Gastroesophageal sphincter (tissue), 4 donors: Measurements from ENCODE around the gene TBC1D19. TPM values are rescaled to one million over a fixed set of nuclear protein-coding genes. Genes with fewer than 3 reads are reported as not detected.

Source experiments
- ATAC-seq: fragments of 150-250 bp; one replicate; pipeline ENCODE4 v1.9.1; 2016; ENCODE audit warnings: mild to moderate bottlenecking, moderate library complexity
- H3K27ac ChIP-seq, 4 donors: fragments of 200-600 bp; sonication (generic) in 3 of 4; 1 replicate in 3 of 4; 2 replicates in 1 of 4; pipeline ENCODE4 v1.5.1; 2016 to 2019
- H3K27me3 ChIP-seq: fragments of 200-600 bp; sonication (generic); one replicate; pipeline ENCODE4 v1.5.1; 2019
- H3K36me3 ChIP-seq, 2 donors: fragments of 200-600 bp; sonication (generic); one replicate each; pipeline ENCODE4 v1.5.1; 2019; ENCODE audit warnings: control low read depth in 1 of 2
- H3K4me1 ChIP-seq, 3 donors: fragments of 200-600 bp; sonication (generic); 1 replicate in 2 of 3; 2 replicates in 1 of 3; pipeline ENCODE4 v1.5.1; 2016 to 2019; ENCODE audit warnings: control low read depth in 2 of 3
- H3K4me3 ChIP-seq, 2 donors: fragments of 200-600 bp; sonication (generic); one replicate each; pipeline ENCODE4 v1.5.1; 2019; ENCODE audit warnings: mild to moderate bottlenecking in 1 of 2, moderate library complexity in 1 of 2
- H3K9me3 ChIP-seq, 3 donors: fragments of 200-600 bp; sonication (generic); one replicate each; pipeline ENCODE4 v1.5.1; 2017 to 2019; ENCODE audit warnings: control low read depth in 2 of 3
- CTCF ChIP-seq, 4 experiments: fragments of 200-600 bp in 2 of 4; fragments of 450-650 bp in 2 of 4; sonication (generic) in 1 of 4; IDR thresholded peaks; one replicate each; pipeline ENCODE4 v1.5.1; 2017 to 2019; ENCODE audit warnings: antibody characterized with exemption in 4 of 4, mild to moderate bottlenecking in 2 of 4, moderate library complexity in 2 of 4
- EP300 ChIP-seq: sonication (generic); formaldehyde crosslinking; IDR thresholded peaks from one replicate; pipeline ENCODE4 v1.6.1; 2017; ENCODE audit warnings: antibody characterized with exemption, mild to moderate bottlenecking
- POLR2A ChIP-seq, 2 donors: fragments of 450-650 bp; IDR thresholded peaks; one replicate each; pipeline ENCODE4 v1.6.1; 2017; ENCODE audit warnings: antibody characterized with exemption in 2 of 2, mild to moderate bottlenecking in 2 of 2, moderate library complexity in 1 of 2
- POLR2AphosphoS5 ChIP-seq: sonication (generic); formaldehyde crosslinking; IDR thresholded peaks from one replicate; pipeline ENCODE4 v1.6.1; 2017; ENCODE audit warnings: antibody characterized with exemption
- WGBS, 2 donors: methylation state at CpG; one replicate each; pipeline ENCODE4 v1.1.5; 2018; ENCODE audit warnings: low coverage in 1 of 2; 5-methylcytosine and 5-hydroxymethylcytosine counted together
- total RNA-seq, 4 donors: library from RNA; depleted of rRNA; stranded (reverse); fragments of >200 nt; gene quantifications; one replicate each; pipeline ENCODE4 v1.1.0, GENCODE V29; 2016

Gene TBC1D19
- total RNA-seq, 4 donors from 2014 or later, result 13.2 to 20.1 (median 15.9) TPM

- no peak overlapping the region for H3K27ac ChIP-seq
- no peaks in the 10 kb centered on the region for H3K27me3 ChIP-seq
- no peaks in the 10 kb centered on the region for H3K4me1 ChIP-seq
- WGBS, 2 donors, result 0% methylated on average over 1 of the region's 1 CpG
- no peak for TF ChIP-seq POLR2AphosphoS5
- no peak for TF ChIP-seq EP300
- TF ChIP-seq POLR2A (IDR thresholded peaks at IDR 0.05), result no peak
- no peak for TF ChIP-seq CTCF (IDR thresholded peaks at IDR 0.05)
- H3K9me3 ChIP-seq, result no peaks in the 10 kb centered on the region
- no peak for ATAC-seq
- H3K36me3 ChIP-seq, result peaks cover 0 to 13% of the 10 kb centered on the region in 2 donors
- no peak overlapping the region for H3K4me3 ChIP-seq
Observed at GRCh38 chr4:26729547-26729946, 145.7 kb downstream of the TBC1D19 start.

- H3K4me3 ChIP-seq, result no peak overlapping the region
- no peaks in the 10 kb centered on the region for H3K4me1 ChIP-seq
- no peaks in the 10 kb centered on the region for H3K27me3 ChIP-seq
- peaks cover 0 to 7% of the 10 kb centered on the region in 2 donors for H3K36me3 ChIP-seq
- TF ChIP-seq POLR2A (IDR thresholded peaks at IDR 0.05) (no peak), EP300 (no peak), CTCF (IDR thresholded peaks at IDR 0.05) (no peak), POLR2AphosphoS5 (no peak)
- ATAC-seq, result no peak
- 83 to 87% methylated on average over 10 to 11 of the region's 11 CpGs for WGBS, 2 donors
- H3K9me3 ChIP-seq, result no peaks in the 10 kb centered on the region
- no peak overlapping the region for H3K27ac ChIP-seq
Observed at GRCh38 chr4:26731351-26732035, 147.6 kb downstream of the TBC1D19 start.

GRCh38 chr4:26732356-26732755 is 148.5 kb downstream of the TBC1D19 start:
- H3K36me3 ChIP-seq, result peaks cover 0 to 7% of the 10 kb centered on the region in 2 donors
- no peak for ATAC-seq
- H3K27me3 ChIP-seq, result no peaks in the 10 kb centered on the region
- no peak overlapping the region for H3K27ac ChIP-seq
- H3K9me3 ChIP-seq, result no peaks in the 10 kb centered on the region
- no peak for TF ChIP-seq CTCF (IDR thresholded peaks at IDR 0.05)
- no peak for TF ChIP-seq EP300
- no peak for TF ChIP-seq POLR2A (IDR thresholded peaks at IDR 0.05)
- no peak for TF ChIP-seq POLR2AphosphoS5
- H3K4me3 ChIP-seq, result no peak overlapping the region
- 77 to 100% methylated on average over 1 to 3 of the region's 3 CpGs for WGBS, 2 donors
- no peaks in the 10 kb centered on the region for H3K4me1 ChIP-seq

GRCh38 chr4:26736621-26737020 is 152.7 kb downstream of the TBC1D19 start:
- Histone ChIP-seq H3K36me3 (peaks cover 0 to 3% of the 10 kb centered on the region in 2 donors), H3K4me3 (no peak overlapping the region), H3K4me1 (no peaks in the 10 kb centered on the region), H3K27me3 (no peaks in the 10 kb centered on the region), H3K9me3 (no peaks in the 10 kb centered on the region), H3K27ac (no peak overlapping the region)
- WGBS, 2 donors, result 83 to 89% methylated on average over 1 of the region's 1 CpG
- ATAC-seq, result no peak
- no peak for TF ChIP-seq POLR2AphosphoS5
- TF ChIP-seq CTCF (IDR thresholded peaks at IDR 0.05), result no peak
- TF ChIP-seq EP300, result no peak
- no peak for TF ChIP-seq POLR2A (IDR thresholded peaks at IDR 0.05)

- ATAC-seq, result no peak
- peaks cover 0 to 1% of the 10 kb centered on the region in 2 donors for H3K36me3 ChIP-seq
Observed at GRCh38 chr4:26737385-26737784, 153.5 kb downstream of the TBC1D19 start.

More at GRCh38 chr4:26737385-26737784, 153.5 kb downstream of the TBC1D19 start:
- 33 to 67% methylated on average over 1 of the region's 1 CpG for WGBS, 2 donors
- no peak overlapping the region for H3K27ac ChIP-seq
- no peaks in the 10 kb centered on the region for H3K27me3 ChIP-seq
- H3K4me3 ChIP-seq, result no peak overlapping the region
- peaks cover 0 to 7% (median 0%) of the 10 kb centered on the region in 3 donors for H3K4me1 ChIP-seq
- TF ChIP-seq EP300, result no peak
- no peak for TF ChIP-seq POLR2A (IDR thresholded peaks at IDR 0.05)
- no peak for TF ChIP-seq CTCF (IDR thresholded peaks at IDR 0.05)
- no peak for TF ChIP-seq POLR2AphosphoS5
- no peaks in the 10 kb centered on the region for H3K9me3 ChIP-seq
